ENCODE results near the gene POLR1B.

DNA sequence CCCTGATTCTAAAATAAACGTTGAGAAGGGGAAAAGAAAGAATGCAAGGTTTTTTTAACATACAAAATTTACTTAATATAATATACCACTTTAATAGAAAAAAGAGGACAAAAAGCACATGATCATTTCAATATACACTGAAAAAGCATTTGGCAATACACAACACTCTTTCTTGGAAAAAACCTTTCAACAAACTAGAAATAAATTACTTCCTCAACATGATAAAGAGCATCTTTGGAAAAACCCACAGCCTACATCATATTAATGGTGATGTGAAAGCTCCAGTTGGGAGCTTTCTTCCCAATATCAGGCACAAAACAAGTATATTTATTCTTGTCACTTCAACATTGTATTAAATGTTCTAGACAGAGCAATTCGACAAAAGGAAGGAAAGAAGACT is 3.0 kb upstream of the POLR1B start:
- TF ChIP-seq, protein P1, sequence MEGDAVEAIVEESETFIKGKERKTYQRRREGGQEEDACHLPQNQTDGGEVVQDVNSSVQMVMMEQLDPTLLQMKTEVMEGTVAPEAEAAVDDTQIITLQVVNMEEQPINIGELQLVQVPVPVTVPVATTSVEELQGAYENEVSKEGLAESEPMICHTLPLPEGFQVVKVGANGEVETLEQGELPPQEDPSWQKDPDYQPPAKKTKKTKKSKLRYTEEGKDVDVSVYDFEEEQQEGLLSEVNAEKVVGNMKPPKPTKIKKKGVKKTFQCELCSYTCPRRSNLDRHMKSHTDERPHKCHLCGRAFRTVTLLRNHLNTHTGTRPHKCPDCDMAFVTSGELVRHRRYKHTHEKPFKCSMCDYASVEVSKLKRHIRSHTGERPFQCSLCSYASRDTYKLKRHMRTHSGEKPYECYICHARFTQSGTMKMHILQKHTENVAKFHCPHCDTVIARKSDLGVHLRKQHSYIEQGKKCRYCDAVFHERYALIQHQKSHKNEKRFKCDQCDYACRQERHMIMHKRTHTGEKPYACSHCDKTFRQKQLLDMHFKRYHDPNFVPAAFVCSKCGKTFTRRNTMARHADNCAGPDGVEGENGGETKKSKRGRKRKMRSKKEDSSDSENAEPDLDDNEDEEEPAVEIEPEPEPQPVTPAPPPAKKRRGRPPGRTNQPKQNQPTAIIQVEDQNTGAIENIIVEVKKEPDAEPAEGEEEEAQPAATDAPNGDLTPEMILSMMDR (IDR thresholded peaks at IDR 0.05) = no peak
- no peak for TF ChIP-seq POLR2A (IDR thresholded peaks at IDR 0.05; ENCODE audit: low read depth)
